Colonic mucosa (tissue), 4 donors: ENCODE results near the gene RNF115. TPM values are rescaled to one million over a fixed set of nuclear protein-coding genes. Genes with fewer than 3 reads are reported as not detected.

ENCODE experiments used
- DNase-seq: peaks from one replicate; pipeline ENCODE4 v3.0.0-alpha.2; 2020
- H3K27ac ChIP-seq: fragments of 200-600 bp; one replicate; pipeline ENCODE4 v1.8.0; 2021
- H3K27me3 ChIP-seq: fragments of 200-600 bp; one replicate; pipeline ENCODE4 v1.8.0; 2021
- H3K36me3 ChIP-seq: fragments of 200-600 bp; one replicate; pipeline ENCODE4 v1.8.0; 2021
- H3K4me1 ChIP-seq: fragments of 200-600 bp; one replicate; pipeline ENCODE4 v1.8.0; 2021; ENCODE audit warnings: mild to moderate bottlenecking
- H3K4me3 ChIP-seq: fragments of 200-600 bp; one replicate; pipeline ENCODE4 v1.8.0; 2021
- H3K9ac ChIP-seq, 2 donors: one replicate each; pipeline ENCODE4 v1.7.0; 2013; ENCODE audit warnings: control low read depth in 2 of 2, low read depth in 2 of 2, low read length in 2 of 2
- H3K9me3 ChIP-seq: fragments of 200-600 bp; one replicate; pipeline ENCODE4 v1.8.0; 2021
- intact Hi-C: fragments of 100-400 bp; cut with DNase I; formaldehyde crosslinking; loops from one replicate; pipeline ENCODE4 v1.14.1; 2022
- total RNA-seq, 2 donors: library from RNA; stranded (reverse); fragmentation: NEBNext Ultra II Directional in 1 of 2; extraction: Animal tissue kit (Norgen Biotek cat#: 25700) in 1 of 2; gene quantifications; one replicate each; pipeline ENCODE4 v1.2.1, GENCODE V29; 2021
- TF ChIP-seq, protein P1 (sequence below): fragments of 200-600 bp; IDR thresholded peaks from one replicate; pipeline ENCODE4 v1.8.0; 2022; ENCODE audit warnings: antibody characterized with exemption, mild to moderate bottlenecking
- donor health status: healthy.
- donor health status: DM: no; HTN: no; CAD: no.
- donor health status: DM: no; HTN: no; CAD: no.

The RNF115 gene
- total RNA-seq, 2 donors from 2014 or later = 6.4 to 6.9 TPM

DNA sequence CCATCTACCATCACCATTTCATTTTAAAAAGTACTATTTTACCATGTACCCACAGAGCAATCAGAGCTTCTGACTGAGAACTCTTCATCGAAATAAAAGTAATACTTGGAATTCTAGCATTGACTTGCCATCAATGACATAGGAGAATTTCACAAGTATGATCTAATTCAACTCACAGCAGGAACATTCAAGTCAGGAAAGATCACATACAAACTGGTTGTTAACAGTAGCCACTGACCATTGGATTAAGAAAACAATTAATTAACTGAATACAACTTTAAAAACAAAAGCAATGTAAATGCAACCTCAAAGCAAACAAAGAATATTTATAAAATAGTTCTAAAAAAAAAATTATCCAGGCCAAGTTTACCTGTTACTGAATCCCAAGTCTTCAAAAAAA lies 18.8 kb downstream of the RNF115 start:
- DNase-seq = no peak
- Histone ChIP-seq H3K4me3 (no peak overlapping the region), H3K27me3 (no peaks in the 10 kb centered on the region), H3K27ac (no peak overlapping the region), H3K9ac (no peak overlapping the region), H3K9me3 (no peaks in the 10 kb centered on the region), H3K36me3 (no peaks in the 10 kb centered on the region), H3K4me1 (no peaks in the 10 kb centered on the region)
- TF ChIP-seq, protein P1, sequence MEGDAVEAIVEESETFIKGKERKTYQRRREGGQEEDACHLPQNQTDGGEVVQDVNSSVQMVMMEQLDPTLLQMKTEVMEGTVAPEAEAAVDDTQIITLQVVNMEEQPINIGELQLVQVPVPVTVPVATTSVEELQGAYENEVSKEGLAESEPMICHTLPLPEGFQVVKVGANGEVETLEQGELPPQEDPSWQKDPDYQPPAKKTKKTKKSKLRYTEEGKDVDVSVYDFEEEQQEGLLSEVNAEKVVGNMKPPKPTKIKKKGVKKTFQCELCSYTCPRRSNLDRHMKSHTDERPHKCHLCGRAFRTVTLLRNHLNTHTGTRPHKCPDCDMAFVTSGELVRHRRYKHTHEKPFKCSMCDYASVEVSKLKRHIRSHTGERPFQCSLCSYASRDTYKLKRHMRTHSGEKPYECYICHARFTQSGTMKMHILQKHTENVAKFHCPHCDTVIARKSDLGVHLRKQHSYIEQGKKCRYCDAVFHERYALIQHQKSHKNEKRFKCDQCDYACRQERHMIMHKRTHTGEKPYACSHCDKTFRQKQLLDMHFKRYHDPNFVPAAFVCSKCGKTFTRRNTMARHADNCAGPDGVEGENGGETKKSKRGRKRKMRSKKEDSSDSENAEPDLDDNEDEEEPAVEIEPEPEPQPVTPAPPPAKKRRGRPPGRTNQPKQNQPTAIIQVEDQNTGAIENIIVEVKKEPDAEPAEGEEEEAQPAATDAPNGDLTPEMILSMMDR = no peak
- intact Hi-C loops = no loop called here

DNA sequence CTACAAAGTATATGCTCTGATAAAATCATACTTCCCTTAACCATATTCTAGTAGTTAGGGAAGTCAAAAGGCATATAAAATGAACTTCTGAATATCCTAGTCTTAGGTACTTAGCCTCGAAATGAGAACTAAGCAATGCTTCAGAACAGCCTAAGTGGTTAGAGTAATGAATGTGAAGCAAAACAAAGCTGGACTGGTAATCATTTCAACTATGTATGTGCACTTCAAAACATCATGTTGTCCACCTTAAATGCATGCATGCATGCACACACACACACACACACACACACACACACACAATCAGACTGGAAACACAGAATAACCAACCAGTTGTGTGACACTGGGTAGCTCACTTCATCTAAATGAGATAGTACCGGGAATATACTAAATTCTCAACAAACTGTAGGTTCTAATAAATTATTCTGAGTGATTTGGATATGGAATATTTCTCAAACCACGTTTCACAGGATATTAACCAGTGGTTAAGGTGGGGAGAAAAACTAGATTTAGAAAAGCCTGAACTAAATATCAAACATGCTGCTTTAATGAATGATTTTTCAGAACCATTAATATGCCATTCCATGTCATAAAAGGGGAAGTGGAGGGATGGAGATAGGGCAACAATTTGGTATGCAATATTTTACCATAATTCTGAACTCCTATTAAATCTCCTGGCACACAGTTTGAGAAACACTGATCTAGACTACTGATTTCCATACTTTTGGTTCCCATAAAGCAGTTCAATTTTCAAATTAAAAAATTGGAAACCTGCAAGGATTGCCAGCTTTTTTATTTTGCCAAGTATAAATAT lies 19.5 kb downstream of the RNF115 start:
- Histone ChIP-seq H3K4me3 (no peak overlapping the region), H3K9ac (no peak overlapping the region), H3K27me3 (no peaks in the 10 kb centered on the region), H3K4me1 (no peaks in the 10 kb centered on the region), H3K27ac (no peak overlapping the region), H3K9me3 (no peaks in the 10 kb centered on the region), H3K36me3 (no peaks in the 10 kb centered on the region)
- TF ChIP-seq, protein P1 = no peak
- intact Hi-C loops = no loop called here
- no peak for DNase-seq

DNA sequence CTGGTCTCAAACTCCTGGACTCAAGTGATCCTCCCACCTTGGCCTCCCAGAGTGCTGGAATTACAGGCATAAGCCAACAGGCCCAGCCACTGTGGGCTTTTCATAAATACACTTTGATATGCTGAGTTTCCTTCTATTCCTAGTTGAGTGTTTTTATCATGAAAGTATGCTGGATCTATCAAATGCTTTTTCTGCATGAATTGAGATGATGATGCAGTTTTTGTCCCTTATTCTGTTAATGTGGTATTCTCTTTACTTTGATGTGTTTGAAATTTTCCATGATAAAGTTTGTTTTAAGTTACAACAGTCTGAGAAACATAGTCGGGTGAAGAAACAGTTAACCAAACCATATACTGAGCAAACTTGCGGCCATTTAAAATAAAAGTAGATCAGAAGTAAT lies 24.1 kb downstream of the RNF115 start:
- H3K27ac ChIP-seq = no peak overlapping the region
- no peak overlapping the region for H3K9ac ChIP-seq
- H3K9me3 ChIP-seq = no peaks in the 10 kb centered on the region
- no peaks in the 10 kb centered on the region for H3K4me1 ChIP-seq
- no peak for DNase-seq
- no peak overlapping the region for H3K4me3 ChIP-seq
- TF ChIP-seq, protein P1 = no peak
- intact Hi-C loops = no loop called here
- no peaks in the 10 kb centered on the region for H3K27me3 ChIP-seq
- H3K36me3 ChIP-seq = no peaks in the 10 kb centered on the region

DNA sequence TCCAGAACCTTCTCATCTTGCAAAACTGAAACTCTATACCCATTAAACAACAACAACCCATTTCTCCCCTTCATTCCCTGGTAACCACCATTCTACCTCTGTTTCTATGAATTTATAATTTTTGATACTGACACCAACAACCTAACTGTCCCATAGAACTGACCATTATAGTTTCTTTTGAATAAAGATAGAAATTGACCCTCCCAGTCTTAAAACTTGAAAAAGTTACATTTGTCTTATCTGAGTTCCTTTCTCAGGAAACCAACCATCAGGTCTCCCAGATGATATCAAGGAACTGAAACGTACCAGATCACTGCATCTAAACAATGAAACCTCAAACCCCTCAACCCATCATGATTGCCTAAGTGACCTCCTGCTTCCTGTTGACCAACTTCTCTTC lies 27.1 kb downstream of the RNF115 start:
- Histone ChIP-seq H3K27me3 (no peaks in the 10 kb centered on the region), H3K36me3 (no peaks in the 10 kb centered on the region), H3K9ac (no peak overlapping the region), H3K4me1 (no peaks in the 10 kb centered on the region), H3K4me3 (no peak overlapping the region), H3K27ac (no peak overlapping the region), H3K9me3 (no peaks in the 10 kb centered on the region)
- no peak for DNase-seq
- intact Hi-C loops = no loop called here
- TF ChIP-seq, protein P1 = no peak

DNA sequence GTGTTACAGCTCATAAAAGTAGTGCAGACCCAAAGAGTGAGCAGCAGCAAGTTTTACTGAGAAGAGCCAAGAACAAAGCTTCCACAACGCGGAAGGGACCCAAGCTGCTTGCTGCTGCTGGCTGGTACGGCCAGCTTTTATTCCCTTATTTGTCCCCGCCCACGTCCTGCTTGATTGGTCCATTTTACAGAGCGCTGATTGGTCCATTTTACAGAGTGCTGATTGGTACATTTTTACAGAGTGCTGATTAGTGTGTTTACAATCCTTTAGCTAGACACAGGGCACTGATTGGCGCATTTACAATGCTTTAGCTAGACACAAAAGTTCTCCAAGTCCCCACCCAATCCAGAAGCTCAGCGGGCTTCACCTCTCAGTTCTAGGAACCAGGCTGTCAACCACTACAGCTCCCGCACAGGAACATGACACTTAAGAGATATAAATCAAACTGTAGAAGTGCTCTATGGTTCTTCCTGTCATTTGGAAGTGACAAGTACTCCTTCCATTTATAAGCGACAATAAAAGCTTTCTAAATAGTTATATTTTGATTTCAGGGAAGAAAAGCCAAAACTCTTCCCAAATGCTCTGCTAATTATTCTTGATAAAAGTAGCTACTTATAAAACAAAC lies 28.5 kb downstream of the RNF115 start:
- intact Hi-C loops = no loop called here
- no peak overlapping the region for H3K9ac ChIP-seq
- H3K36me3 ChIP-seq = no peaks in the 10 kb centered on the region
- TF ChIP-seq, protein P1 = no peak
- no peaks in the 10 kb centered on the region for H3K27me3 ChIP-seq
- DNase-seq = no peak
- no peaks in the 10 kb centered on the region for H3K9me3 ChIP-seq
- no peak overlapping the region for H3K4me3 ChIP-seq
- no peak overlapping the region for H3K27ac ChIP-seq
- no peaks in the 10 kb centered on the region for H3K4me1 ChIP-seq
